Measurements from ENCODE around the gene COQ7. TPM values are rescaled to one million over a fixed set of nuclear protein-coding genes. Genes with fewer than 3 reads are reported as not detected.

The COQ7 gene
- total RNA-seq, 4 donors from 2014 or later: 12.7 to 19.8 (median 14.2) TPM

DNA sequence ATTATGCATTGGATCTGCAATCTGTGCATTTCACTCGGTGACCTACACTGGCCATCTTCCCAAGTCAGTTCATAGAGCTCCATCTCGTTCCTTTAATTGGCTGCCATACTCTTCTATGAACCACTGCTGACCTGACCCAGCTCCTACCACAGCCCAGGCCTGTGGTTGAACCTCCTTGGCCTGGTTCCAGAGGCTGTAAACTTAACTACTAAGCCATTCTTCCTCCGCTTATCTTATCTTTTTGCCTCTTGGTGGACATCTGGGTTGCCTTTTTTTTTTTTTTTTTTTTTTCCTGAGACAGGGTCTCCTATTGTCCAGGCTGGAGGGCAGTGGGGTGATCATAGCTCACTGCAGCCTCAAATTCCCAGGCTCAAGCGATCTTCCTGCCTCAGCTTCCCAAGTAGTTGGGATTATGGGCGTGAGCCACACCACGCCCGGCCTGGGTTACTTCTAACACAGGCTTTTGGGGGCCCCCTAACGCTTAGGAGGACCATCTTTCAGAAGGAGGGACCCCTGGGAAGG lies 18.3 kb downstream of the COQ7 start:
- peak overlapping the region in 1 of 4 donors; percentile 21 for H3K27ac ChIP-seq
- H3K4me1 ChIP-seq: peaks cover 0 to 12% (median 7%) of the 10 kb centered on the region in 4 donors
- peak in 1 of 2 donors; percentile 25 for DNase-seq (ENCODE audit: low spot score in 2 of 2)
- H3K36me3 ChIP-seq: peaks cover 0 to 16% (median 0%) of the 10 kb centered on the region in 3 donors
- TF ChIP-seq POLR2A (IDR thresholded peaks at IDR 0.05): no peak
- no peak for TF ChIP-seq EP300 (IDR thresholded peaks at IDR 0.05)
- TF ChIP-seq, protein P1, sequence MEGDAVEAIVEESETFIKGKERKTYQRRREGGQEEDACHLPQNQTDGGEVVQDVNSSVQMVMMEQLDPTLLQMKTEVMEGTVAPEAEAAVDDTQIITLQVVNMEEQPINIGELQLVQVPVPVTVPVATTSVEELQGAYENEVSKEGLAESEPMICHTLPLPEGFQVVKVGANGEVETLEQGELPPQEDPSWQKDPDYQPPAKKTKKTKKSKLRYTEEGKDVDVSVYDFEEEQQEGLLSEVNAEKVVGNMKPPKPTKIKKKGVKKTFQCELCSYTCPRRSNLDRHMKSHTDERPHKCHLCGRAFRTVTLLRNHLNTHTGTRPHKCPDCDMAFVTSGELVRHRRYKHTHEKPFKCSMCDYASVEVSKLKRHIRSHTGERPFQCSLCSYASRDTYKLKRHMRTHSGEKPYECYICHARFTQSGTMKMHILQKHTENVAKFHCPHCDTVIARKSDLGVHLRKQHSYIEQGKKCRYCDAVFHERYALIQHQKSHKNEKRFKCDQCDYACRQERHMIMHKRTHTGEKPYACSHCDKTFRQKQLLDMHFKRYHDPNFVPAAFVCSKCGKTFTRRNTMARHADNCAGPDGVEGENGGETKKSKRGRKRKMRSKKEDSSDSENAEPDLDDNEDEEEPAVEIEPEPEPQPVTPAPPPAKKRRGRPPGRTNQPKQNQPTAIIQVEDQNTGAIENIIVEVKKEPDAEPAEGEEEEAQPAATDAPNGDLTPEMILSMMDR (IDR thresholded peaks at IDR 0.05): no peak
- no peaks in the 10 kb centered on the region for H3K27me3 ChIP-seq
- 36 to 40% methylated on average over 8 of the region's 8 CpGs for WGBS, 2 donors
- no peaks in the 10 kb centered on the region for H3K9me3 ChIP-seq
- peak overlapping the region in 2 of 4 donors; percentile 36 to 54 for H3K4me3 ChIP-seq

GRCh38 chr16:19086322-19087199 lies 19.1 kb downstream of the COQ7 start:
- Histone ChIP-seq H3K9me3 (no peaks in the 10 kb centered on the region), H3K36me3 (peaks cover 0 to 9% (median 0%) of the 10 kb centered on the region in 3 donors)
- TF ChIP-seq, protein P1 (IDR thresholded peaks at IDR 0.05): peak; percentile 98 to 99 (median 98)
- TF ChIP-seq EP300 (IDR thresholded peaks at IDR 0.05) (peak; percentile 13 to 67), POLR2A (IDR thresholded peaks at IDR 0.05) (peak in 1 of 2 donors; percentile 24)

DNA sequence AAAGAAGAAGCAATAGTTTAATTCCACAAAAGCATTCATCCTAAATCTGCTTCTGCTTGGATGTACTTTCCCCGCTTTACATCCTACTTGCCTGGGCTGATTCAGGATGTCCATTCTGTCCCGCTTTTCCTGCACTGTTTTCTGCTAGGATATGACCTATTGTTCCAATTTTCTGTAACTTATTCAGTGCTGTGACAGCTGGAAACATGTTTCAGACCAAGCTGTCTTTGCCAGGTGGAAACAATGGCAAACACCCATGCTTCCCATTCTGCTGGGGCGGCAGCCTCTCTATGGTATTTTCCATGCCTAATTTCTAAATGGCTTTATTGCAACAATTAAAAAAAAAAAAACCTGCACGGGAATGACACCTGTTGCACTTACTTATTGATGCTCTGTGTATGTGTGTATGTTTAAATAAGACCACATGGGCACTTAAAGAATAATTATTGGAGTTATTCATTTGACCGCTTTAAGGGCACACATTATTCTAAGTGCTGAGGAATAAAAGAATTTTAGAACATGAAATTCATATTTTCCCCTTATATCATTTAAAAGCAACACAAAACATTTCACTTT lies 21.0 kb downstream of the COQ7 start:
- H3K4me1 ChIP-seq: peaks cover 0 to 12% (median 7%) of the 10 kb centered on the region in 4 donors
- no peaks in the 10 kb centered on the region for H3K36me3 ChIP-seq
- no peak overlapping the region for H3K4me3 ChIP-seq
- no peak overlapping the region for H3K27ac ChIP-seq
- 79 to 81% methylated on average over 5 of the region's 5 CpGs for WGBS, 2 donors
- H3K9me3 ChIP-seq: no peaks in the 10 kb centered on the region
- no peak for DNase-seq (ENCODE audit: low spot score in 2 of 2)
- no peaks in the 10 kb centered on the region for H3K27me3 ChIP-seq
- TF ChIP-seq, protein P1 (IDR thresholded peaks at IDR 0.05): no peak
- TF ChIP-seq POLR2A (IDR thresholded peaks at IDR 0.05) (no peak), EP300 (IDR thresholded peaks at IDR 0.05) (no peak)

More at GRCh38 chr16:19086322-19087199, 19.1 kb downstream of the COQ7 start:
- Histone ChIP-seq H3K27me3 (no peaks in the 10 kb centered on the region), H3K4me3 (peak overlapping the region; percentile 17 to 74 (median 45)), H3K4me1 (peaks cover 0 to 12% (median 7%) of the 10 kb centered on the region in 4 donors), H3K27ac (peak overlapping the region in 3 of 4 donors; percentile 21 to 36 (median 34))
- WGBS, 2 donors: 6 to 22% methylated on average over 11 to 36 of the region's 52 CpGs
- DNase-seq (ENCODE audit: low spot score in 2 of 2): peak; percentile 70

- Histone ChIP-seq H3K4me1 (peaks cover 0 to 12% (median 7%) of the 10 kb centered on the region in 4 donors), H3K27ac (no peak overlapping the region), H3K9me3 (no peaks in the 10 kb centered on the region), H3K27me3 (no peaks in the 10 kb centered on the region), H3K36me3 (no peaks in the 10 kb centered on the region), H3K4me3 (no peak overlapping the region)
- 84 to 87% methylated on average over 3 of the region's 3 CpGs for WGBS, 2 donors
- TF ChIP-seq EP300 (IDR thresholded peaks at IDR 0.05): no peak
- TF ChIP-seq, protein P1 (IDR thresholded peaks at IDR 0.05): no peak
- no peak for TF ChIP-seq POLR2A (IDR thresholded peaks at IDR 0.05)
- DNase-seq (ENCODE audit: low spot score in 2 of 2): no peak
These were observed 22.1 kb downstream of the COQ7 start for GRCh38 chr16:19089410-19089955.

All from tibial nerve (tissue), 4 donors.